Lower leg skin (tissue), 4 donors: ENCODE measurements around the gene PAH. TPM values are rescaled to one million over a fixed set of nuclear protein-coding genes. Genes with fewer than 3 reads are reported as not detected.

Experiments
- DNase-seq, 2 donors: peaks; one replicate each; pipeline ENCODE4 v3.0.0-alpha.2; 2019; ENCODE audit warnings: low spot score in 2 of 2
- H3K4me3 ChIP-seq: fragments of 200-600 bp; sonication (generic); 2 replicates; pipeline ENCODE4 v1.5.1; 2017; ENCODE audit warnings: mild to moderate bottlenecking, low read depth; ENCODE audit not compliant: poor library complexity, severe bottlenecking
- POLR2A ChIP-seq, 2 donors: fragments of 450-650 bp; IDR thresholded peaks; one replicate each; pipeline ENCODE4 v1.6.1; 2016 to 2017; ENCODE audit warnings: antibody characterized with exemption in 2 of 2, mild to moderate bottlenecking in 1 of 2, moderate library complexity in 1 of 2
- WGBS, 2 donors: methylation state at CpG; one replicate each; pipeline ENCODE4 v1.1.5; 2018; 5-methylcytosine and 5-hydroxymethylcytosine counted together
- intact Hi-C: fragments of 100-400 bp; cut with DNase I; formaldehyde crosslinking; loops from one replicate; pipeline ENCODE4 v1.15.0; 2023; ENCODE audit warnings: low total_unique reads
- total RNA-seq, 4 donors: library from RNA; depleted of rRNA; stranded (reverse); fragments of >200 nt; gene quantifications; one replicate each; pipeline ENCODE4 v1.1.0, GENCODE V29; 2016
- TF ChIP-seq, protein P1 (sequence below), 3 donors: fragments of 450-650 bp; IDR thresholded peaks; one replicate each; pipeline ENCODE4 v1.5.1; 2016; ENCODE audit warnings: antibody characterized with exemption in 3 of 3, mild to moderate bottlenecking in 3 of 3, moderate library complexity in 2 of 3

PAH gene
- not detected for total RNA-seq

DNA sequence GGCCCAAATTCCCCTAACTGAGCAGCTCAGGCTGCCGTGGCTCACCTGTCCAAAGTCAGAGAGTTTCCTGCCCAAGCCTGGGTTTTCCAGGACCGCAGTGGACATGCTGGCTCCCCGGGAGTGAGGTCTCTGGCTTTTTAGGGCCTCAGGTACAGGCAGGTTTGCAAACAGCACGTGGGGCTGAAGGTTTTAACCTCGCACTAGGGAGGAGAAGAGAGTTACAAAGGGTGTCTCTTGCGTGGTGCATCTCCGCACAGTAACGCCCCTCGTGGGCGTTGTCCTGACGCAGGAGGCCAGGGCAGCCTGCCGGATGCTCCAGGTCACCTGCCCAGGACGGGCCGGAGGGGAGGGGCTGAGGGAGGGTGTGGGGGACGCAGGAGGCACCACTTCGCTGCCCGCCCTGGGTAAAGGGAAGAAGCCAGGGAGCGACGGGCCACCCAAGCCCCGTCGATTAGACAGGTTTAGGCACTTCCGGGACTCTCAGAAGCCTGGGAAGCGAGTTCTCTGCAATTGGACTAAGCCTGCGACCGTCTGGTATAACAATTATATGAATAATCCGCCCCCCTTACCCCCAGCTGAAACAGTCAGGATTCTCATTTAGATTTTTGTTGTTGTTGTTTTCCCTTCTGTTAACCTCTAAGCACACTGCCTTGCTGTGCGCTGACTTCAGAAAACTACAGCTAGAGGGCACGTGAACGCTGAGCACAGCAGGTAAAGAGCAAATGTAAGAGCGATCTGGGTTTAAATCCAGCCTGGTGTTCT, at the start of gene PAH:
PAH (minus strand) TSS at position 219 of the 762 bp plus-strand sequence; CDS start at position 105, 114 bp downstream.
- WGBS, 2 donors, result 8 to 10% methylated on average over 29 of the region's 30 CpGs
- TF ChIP-seq, protein P1, sequence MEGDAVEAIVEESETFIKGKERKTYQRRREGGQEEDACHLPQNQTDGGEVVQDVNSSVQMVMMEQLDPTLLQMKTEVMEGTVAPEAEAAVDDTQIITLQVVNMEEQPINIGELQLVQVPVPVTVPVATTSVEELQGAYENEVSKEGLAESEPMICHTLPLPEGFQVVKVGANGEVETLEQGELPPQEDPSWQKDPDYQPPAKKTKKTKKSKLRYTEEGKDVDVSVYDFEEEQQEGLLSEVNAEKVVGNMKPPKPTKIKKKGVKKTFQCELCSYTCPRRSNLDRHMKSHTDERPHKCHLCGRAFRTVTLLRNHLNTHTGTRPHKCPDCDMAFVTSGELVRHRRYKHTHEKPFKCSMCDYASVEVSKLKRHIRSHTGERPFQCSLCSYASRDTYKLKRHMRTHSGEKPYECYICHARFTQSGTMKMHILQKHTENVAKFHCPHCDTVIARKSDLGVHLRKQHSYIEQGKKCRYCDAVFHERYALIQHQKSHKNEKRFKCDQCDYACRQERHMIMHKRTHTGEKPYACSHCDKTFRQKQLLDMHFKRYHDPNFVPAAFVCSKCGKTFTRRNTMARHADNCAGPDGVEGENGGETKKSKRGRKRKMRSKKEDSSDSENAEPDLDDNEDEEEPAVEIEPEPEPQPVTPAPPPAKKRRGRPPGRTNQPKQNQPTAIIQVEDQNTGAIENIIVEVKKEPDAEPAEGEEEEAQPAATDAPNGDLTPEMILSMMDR (IDR thresholded peaks at IDR 0.05), result no peak
- no peak for TF ChIP-seq POLR2A (IDR thresholded peaks at IDR 0.05)
- intact Hi-C loops, result no loop called here
- peak in 1 of 2 donors; percentile 82 for DNase-seq
- H3K4me3 ChIP-seq, result no peak within 1 kb of the TSS

DNA sequence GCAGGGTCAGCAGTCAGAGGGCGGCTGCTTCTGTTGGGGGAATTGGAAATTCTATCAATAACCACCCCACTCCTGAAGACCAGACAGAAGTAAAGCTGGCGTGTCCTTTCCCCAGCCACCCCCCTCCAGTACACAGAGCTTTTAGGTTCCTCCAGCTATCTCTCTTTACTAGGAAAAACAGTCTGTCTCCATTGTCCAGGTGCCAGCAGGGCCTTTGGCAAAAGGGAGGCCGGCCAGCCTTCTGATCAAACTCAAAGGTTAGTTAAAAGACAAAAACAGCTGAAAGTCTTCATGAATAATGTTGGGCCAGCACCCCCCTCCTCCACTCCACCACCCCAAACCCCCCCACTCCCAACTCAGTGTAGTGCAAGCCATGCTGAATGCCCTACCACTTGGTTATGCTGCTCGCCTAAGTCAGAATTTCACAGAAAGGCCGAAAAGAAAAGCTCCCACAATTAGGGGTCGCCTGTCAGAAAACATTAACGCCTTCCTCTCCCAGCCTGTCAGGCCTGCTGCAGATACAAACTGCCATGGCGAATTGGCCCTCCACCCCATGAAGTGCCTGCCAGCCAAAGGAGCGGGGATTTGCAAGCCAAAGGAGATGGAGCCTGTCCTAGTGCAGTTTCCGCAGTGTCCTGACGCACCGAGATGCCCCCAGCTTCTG, 49.3 kb upstream of the PAH start:
- intact Hi-C loops, result no loop called here
- H3K4me3 ChIP-seq, result no peak overlapping the region
- WGBS, 2 donors, result 11 to 17% methylated on average over 10 to 12 of the region's 12 CpGs
- TF ChIP-seq POLR2A (IDR thresholded peaks at IDR 0.05), result no peak
- TF ChIP-seq, protein P1 (IDR thresholded peaks at IDR 0.05), result no peak
- DNase-seq, result no peak

DNA sequence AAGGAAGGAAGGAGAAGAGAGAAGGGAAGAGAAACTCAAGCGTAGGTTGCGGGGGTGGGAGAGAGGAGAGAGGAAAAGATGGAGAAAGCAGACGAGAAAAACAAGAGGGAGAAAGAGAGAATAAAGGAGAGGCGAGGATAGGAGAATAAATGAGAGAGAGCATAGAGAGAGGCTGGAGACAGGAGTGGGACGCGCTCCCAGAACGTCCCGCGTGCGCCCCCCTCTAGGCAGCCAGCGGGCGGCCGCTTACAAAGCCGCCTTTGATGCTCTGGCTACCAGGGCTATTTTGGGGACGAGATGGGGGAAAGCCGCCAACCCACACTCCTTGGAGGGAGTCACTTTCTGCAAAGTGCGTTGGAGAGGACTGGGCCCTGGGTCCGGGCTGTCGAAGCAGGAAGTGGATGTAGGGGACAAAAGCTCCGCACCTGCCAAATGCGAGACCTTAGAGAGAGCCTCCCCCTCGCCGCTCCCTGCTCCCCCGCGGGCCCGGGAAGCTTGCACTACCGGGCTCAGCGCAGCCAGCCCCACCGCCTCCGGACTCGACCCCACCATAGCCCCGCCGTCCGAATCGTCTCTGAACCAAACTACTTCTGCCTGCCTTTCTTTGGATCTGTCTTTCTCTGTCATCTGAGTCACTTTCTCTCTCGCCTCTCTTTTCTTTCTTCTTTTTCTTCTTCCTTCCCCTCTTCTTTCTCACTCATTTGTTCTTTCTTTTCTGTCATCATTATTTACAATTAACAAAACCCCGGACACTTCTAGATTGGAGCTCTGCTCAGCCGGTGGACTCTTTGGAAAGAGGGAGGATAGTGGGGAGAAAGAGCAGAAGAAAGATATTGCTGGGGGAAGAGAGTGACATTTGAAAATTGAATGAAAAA, 48.5 kb upstream of the PAH start:
- TF ChIP-seq, protein P1 (IDR thresholded peaks at IDR 0.05), result no peak
- no peak for TF ChIP-seq POLR2A (IDR thresholded peaks at IDR 0.05)
- intact Hi-C loops, result no loop called here
- WGBS, 2 donors, result 1 to 4% methylated on average over 32 to 38 of the region's 38 CpGs
- H3K4me3 ChIP-seq, result no peak overlapping the region
- no peak for DNase-seq

DNA sequence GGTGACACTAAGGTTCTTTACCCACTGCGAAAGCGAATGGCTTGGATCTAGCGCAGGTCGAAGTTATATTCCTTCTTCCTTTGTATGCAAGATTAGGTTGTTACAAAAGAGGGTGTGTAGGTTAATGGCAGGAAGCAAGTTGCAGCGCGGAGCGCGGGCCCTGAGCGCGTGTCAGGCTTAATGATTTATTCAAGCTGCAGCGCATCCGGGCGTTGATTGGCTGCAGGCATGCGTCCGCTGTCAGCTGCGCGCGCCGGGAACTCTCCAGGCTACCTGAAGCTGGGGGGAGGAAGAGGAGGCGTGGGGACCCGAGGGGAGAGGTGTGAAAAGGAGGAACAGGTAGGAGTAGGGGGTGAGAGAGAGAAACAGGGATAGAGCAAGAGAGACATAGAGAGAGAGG, 47.8 kb upstream of the PAH start:
- no peak for DNase-seq
- intact Hi-C loops, result no loop called here
- WGBS, 2 donors, result 1 to 3% methylated on average over 21 of the region's 21 CpGs
- no peak for TF ChIP-seq POLR2A (IDR thresholded peaks at IDR 0.05)
- TF ChIP-seq, protein P1 (IDR thresholded peaks at IDR 0.05), result no peak
- H3K4me3 ChIP-seq, result no peak overlapping the region

DNA sequence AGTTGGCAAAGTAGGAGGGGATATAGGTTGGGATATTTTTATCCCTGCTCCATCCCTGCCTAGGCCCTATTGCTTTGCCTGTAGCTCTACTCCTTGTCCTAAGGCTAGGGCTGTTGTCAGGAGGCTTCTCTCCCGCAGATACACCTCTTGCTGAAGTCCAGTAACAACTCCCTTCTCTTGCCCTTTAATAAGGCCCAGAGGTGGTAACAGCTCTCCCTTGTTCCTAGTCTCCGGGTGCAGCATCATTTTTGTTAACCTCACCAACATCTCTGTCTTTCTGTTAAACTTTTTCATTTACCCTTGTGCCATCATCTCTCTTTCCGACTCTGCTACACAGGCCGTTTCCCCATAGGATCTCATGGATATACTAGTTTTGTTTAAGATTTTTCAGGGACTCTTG, 46.8 kb upstream of the PAH start:
- no peak for TF ChIP-seq POLR2A (IDR thresholded peaks at IDR 0.05)
- TF ChIP-seq, protein P1 (IDR thresholded peaks at IDR 0.05), result no peak
- intact Hi-C loops, result no loop called here
- no peak for DNase-seq
- no peak overlapping the region for H3K4me3 ChIP-seq
- 34 to 50% methylated on average over 4 of the region's 4 CpGs for WGBS, 2 donors
